Uterus (tissue), 2 donors: Measurements from ENCODE around the gene KRTAP10-2.

ENCODE experiments used
- CTCF ChIP-seq, 4 experiments: fragments of 200-600 bp in 2 of 4; fragments of 450-650 bp in 2 of 4; sonication (generic) in 2 of 4; IDR thresholded peaks; one replicate each; pipeline ENCODE4 v1.5.1; 2016 to 2019; ENCODE audit warnings: antibody characterized with exemption in 4 of 4, mild to moderate bottlenecking in 2 of 4, moderate library complexity in 1 of 4
- POLR2A ChIP-seq, 2 donors: fragments of 450-650 bp; IDR thresholded peaks; one replicate each; pipeline ENCODE4 v1.6.1; 2016; ENCODE audit warnings: antibody characterized with exemption in 2 of 2, mild to moderate bottlenecking in 1 of 2, moderate library complexity in 1 of 2

DNA sequence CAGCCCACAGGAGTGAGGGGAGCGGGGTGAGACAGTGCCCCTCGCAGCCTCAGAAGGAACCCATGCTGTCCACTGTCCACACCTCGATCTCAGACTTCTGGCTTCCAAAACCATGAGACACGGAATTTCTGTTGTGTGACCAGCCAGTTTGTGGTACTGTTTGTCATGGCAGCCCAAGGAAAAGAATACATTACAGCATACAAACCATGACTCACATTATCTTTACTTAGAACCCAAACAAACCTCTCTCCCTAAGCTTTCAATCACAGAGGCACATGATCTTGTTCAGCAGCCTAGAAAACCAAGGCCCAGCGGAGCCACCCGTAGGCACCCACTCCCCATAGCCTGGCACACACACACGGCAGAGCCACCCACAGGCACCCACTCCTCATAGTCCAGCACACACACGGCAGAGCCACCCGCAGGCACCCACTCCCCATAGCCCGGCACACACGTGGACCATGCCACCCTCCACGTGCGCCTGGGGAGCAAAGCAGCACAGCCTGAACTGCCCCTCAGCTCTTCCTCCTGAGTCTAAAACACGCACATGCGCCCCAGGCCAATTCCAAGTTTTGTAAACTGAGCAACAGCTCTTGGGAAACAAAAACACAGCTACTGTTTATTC is 21.8 kb upstream of the KRTAP10-2 start:
- TF ChIP-seq CTCF (IDR thresholded peaks at IDR 0.05) = no peak
- no peak for TF ChIP-seq POLR2A (IDR thresholded peaks at IDR 0.05)
